ENCODE measurements around the gene CD9.
"Not testable (repeated sequence)": the region's sequence is repeated elsewhere in the genome, so short reads cannot be mapped to it uniquely, and the experiment has no call there.

- not testable (repeated sequence) for TF ChIP-seq CTCF (IDR thresholded peaks at IDR 0.05; ENCODE audit: low read depth, low read length); POLR2A (IDR thresholded peaks at IDR 0.05; ENCODE audit: extremely low read depth, insufficient read length); MAX (IDR thresholded peaks at IDR 0.05; ENCODE audit: low read depth, low read length)
Observed at GRCh38 chr12:6160049-6160649, 40.1 kb upstream of the CD9 start.
